H1 (cell line): ENCODE results near the gene TMEM129. TPM values are rescaled to one million over a fixed set of nuclear protein-coding genes. Genes with fewer than 3 reads are reported as not detected.

Experiments used
- RFX5 ChIP-seq: IDR thresholded peaks from 2 replicates; pipeline ENCODE4 v1.6.1; 2011; ENCODE audit warnings: low read depth, low read length, improper control_type of control experiment, borderline replicate concordance
- SIN3A ChIP-seq, 2 experiments: IDR thresholded peaks in 1 of 2; conservative IDR thresholded peaks in 1 of 2; 2 replicates each; pipeline ENCODE4 v1.6.1; 2011 to 2012; ENCODE audit warnings: low read length in 2 of 2, improper control_type of control experiment in 1 of 2, low read depth in 1 of 2, mild to moderate bottlenecking in 1 of 2
- USF2 ChIP-seq: IDR thresholded peaks from 2 replicates; pipeline ENCODE4 v1.6.1; 2011; ENCODE audit warnings: low read length, improper control_type of control experiment
- polyA plus RNA-seq, 7 experiments: library from polyadenylated mRNA; depleted of rRNA in 3 of 7; stranded (reverse) in 5 of 7; unstranded in 2 of 7; fragments of >200 nt in 5 of 7; fragments of 200-250 nt in 2 of 7; gene quantifications; 1 replicate in 5 of 7; 2 replicates in 1 of 7; 4 replicates in 1 of 7; pipeline versions ENCODE4 v1.2.1 to v1.2.3, GENCODE V29; 2011 to 2013; ENCODE audit warnings: missing spikeins in 2 of 7, mixed read lengths in 2 of 7
- total RNA-seq: library from RNA; stranded (reverse); fragmentation: NEBNext Ultra II Directional; extraction: Animal tissue kit (Norgen Biotek cat#: 25700); gene quantifications from 2 replicates; pipeline ENCODE4 v1.2.1, GENCODE V29; 2021

The TMEM129 gene
- total and polyA plus RNA-seq, 2 of the 8 experiments (the other 6 are each of a cell fraction or from before 2014, with no cell fraction given) = 31.5 to 58.7 TPM

- TF ChIP-seq SIN3A (conservative IDR thresholded peaks at IDR 0.05 in 1 of 2, IDR thresholded peaks at IDR 0.05 in 1 of 2; ENCODE audit: low read depth in 1 of 2, low read length in 2 of 2) = no peak
- no peak for TF ChIP-seq USF2
- no peak for TF ChIP-seq RFX5
- TF ChIP-seq, all 59 proteins: peak for 0
Observed at GRCh38 chr4:1760521-1761071, 39.5 kb upstream of the TMEM129 start (continued).
